Measurements from ENCODE around the gene RAB13. TPM values are rescaled to one million over a fixed set of nuclear protein-coding genes. Genes with fewer than 3 reads are reported as not detected.

The RAB13 gene
- polyA plus RNA-seq, 3 donors, result 1.8 to 5.1 (median 3.9) TPM

DNA sequence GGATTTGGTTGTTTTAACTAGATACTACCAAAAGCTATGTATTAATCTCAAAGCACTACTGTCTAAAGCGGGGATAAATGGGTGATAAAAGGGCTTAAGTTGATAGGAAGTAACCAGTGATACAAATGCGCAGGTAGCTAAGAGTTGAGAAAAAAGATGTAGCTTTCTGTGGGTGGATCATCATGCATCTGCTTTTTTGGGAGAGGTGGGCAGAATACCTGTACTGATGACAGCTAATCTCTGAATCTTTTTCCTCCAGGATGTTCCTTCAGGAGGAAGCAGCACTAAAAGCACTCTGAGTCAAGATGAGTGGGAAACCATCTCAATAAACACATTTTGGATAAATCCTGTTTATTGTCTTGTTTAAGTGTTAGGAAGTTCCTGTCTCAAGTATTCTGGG, 5.7 kb upstream of the RAB13 start:
- Histone ChIP-seq H3K9ac (ENCODE audit: insufficient read depth, low read length, poor library complexity, severe bottlenecking) (no peak overlapping the region), H3K79me2 (ENCODE audit: insufficient read depth, low read length) (peaks cover 20% of the 10 kb centered on the region), H3K4me1 (ENCODE audit: control insufficient read depth in 1 of 2, insufficient read depth in 2 of 2, low read length in 2 of 2) (peaks cover 18 to 31% of the 10 kb centered on the region in 2 donors), H3K27ac (ENCODE audit: low read depth in 1 of 2, low read length in 2 of 2) (peak overlapping the region in 1 of 2 donors; percentile 100), H4K20me1 (ENCODE audit: insufficient read depth, low read length) (no peaks in the 10 kb centered on the region), H3K36me3 (replicated peaks in 1 of 2; ENCODE audit: control insufficient read depth in 1 of 2, insufficient read depth in 2 of 2, low read length in 2 of 2) (peaks cover 16 to 40% of the 10 kb centered on the region in 2 donors), H3K9me3 (replicated peaks in 1 of 2; ENCODE audit: control insufficient read depth in 1 of 2, insufficient read depth in 1 of 2, low read length in 2 of 2) (no peaks in the 10 kb centered on the region), H3K27me3 (ENCODE audit: control insufficient read depth in 2 of 2, insufficient read depth in 2 of 2, low read length in 2 of 2) (no peaks in the 10 kb centered on the region), H3K4me2 (replicated peaks; ENCODE audit: extremely low read depth, low read length, poor library complexity, severe bottlenecking) (peak overlapping the region; percentile 88), H2AFZ (ENCODE audit: insufficient read depth, low read depth, low read length, poor library complexity, severe bottlenecking) (no peak overlapping the region), H3K4me3 (replicated peaks in 1 of 3; ENCODE audit: low read depth in 2 of 3, low read length in 3 of 3) (peak overlapping the region in 1 of 3 experiments; percentile 97)
- Mint-ChIP-seq H3K4me3 (peak overlapping the region; percentile 91 to 97), H3K9me3 (peaks cover 0 to 2% (median 0%) of the 10 kb centered on the region in 7 donors), H3K4me1 (peaks cover 25% of the 10 kb centered on the region), H3K36me3 (peaks cover 25 to 44% of the 10 kb centered on the region in 2 donors), H3K27me3 (ENCODE audit: low read depth in 3 of 3) (peaks cover 0 to 2% (median 0%) of the 10 kb centered on the region in 3 donors), H3K27ac (peak overlapping the region; percentile 98 to 100 (median 100))
- TF ChIP-seq, protein P1, sequence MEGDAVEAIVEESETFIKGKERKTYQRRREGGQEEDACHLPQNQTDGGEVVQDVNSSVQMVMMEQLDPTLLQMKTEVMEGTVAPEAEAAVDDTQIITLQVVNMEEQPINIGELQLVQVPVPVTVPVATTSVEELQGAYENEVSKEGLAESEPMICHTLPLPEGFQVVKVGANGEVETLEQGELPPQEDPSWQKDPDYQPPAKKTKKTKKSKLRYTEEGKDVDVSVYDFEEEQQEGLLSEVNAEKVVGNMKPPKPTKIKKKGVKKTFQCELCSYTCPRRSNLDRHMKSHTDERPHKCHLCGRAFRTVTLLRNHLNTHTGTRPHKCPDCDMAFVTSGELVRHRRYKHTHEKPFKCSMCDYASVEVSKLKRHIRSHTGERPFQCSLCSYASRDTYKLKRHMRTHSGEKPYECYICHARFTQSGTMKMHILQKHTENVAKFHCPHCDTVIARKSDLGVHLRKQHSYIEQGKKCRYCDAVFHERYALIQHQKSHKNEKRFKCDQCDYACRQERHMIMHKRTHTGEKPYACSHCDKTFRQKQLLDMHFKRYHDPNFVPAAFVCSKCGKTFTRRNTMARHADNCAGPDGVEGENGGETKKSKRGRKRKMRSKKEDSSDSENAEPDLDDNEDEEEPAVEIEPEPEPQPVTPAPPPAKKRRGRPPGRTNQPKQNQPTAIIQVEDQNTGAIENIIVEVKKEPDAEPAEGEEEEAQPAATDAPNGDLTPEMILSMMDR (IDR thresholded peaks at IDR 0.05), result no peak
- WGBS (ENCODE audit: insufficient coverage), result no CpG with 5 or more reads among the region's 2 CpGs
- no peak for DNase-seq
- intact Hi-C loops (cut with micrococcal nuclease), result loop anchor here in 1 of 2 donors (5.0 kb wide), 1 partner anchor 280 kb away; the partner anchor contains the start of gene HAX1

GRCh38 chr1:153991151-153991630, 5.1 kb upstream of the RAB13 start:
- DNase-seq, result peak; percentile 35 to 74 (median 35)
- Histone ChIP-seq H3K4me3 (replicated peaks in 1 of 3; ENCODE audit: low read depth in 2 of 3, low read length in 3 of 3) (peak overlapping the region; percentile 90 to 97 (median 95)), H3K9ac (ENCODE audit: insufficient read depth, low read length, poor library complexity, severe bottlenecking) (peak overlapping the region; percentile 97), H3K9me3 (replicated peaks in 1 of 2; ENCODE audit: control insufficient read depth in 1 of 2, insufficient read depth in 1 of 2, low read length in 2 of 2) (no peaks in the 10 kb centered on the region), H3K27me3 (ENCODE audit: control insufficient read depth in 2 of 2, insufficient read depth in 2 of 2, low read length in 2 of 2) (no peaks in the 10 kb centered on the region), H3K4me1 (ENCODE audit: control insufficient read depth in 1 of 2, insufficient read depth in 2 of 2, low read length in 2 of 2) (peaks cover 24 to 37% of the 10 kb centered on the region in 2 donors), H4K20me1 (ENCODE audit: insufficient read depth, low read length) (no peaks in the 10 kb centered on the region), H3K27ac (ENCODE audit: low read depth in 1 of 2, low read length in 2 of 2) (peak overlapping the region; percentile 85 to 100), H2AFZ (ENCODE audit: insufficient read depth, low read depth, low read length, poor library complexity, severe bottlenecking) (peak overlapping the region; percentile 73), H3K4me2 (replicated peaks; ENCODE audit: extremely low read depth, low read length, poor library complexity, severe bottlenecking) (peak overlapping the region; percentile 88), H3K36me3 (replicated peaks in 1 of 2; ENCODE audit: control insufficient read depth in 1 of 2, insufficient read depth in 2 of 2, low read length in 2 of 2) (peaks cover 16 to 40% of the 10 kb centered on the region in 2 donors), H3K79me2 (ENCODE audit: insufficient read depth, low read length) (peaks cover 20% of the 10 kb centered on the region)
- Mint-ChIP-seq H3K27me3 (ENCODE audit: low read depth in 3 of 3) (peaks cover 0 to 2% (median 0%) of the 10 kb centered on the region in 3 donors), H3K36me3 (peaks cover 25 to 44% of the 10 kb centered on the region in 2 donors), H3K4me3 (peak overlapping the region; percentile 91 to 97), H3K27ac (peak overlapping the region; percentile 98 to 100 (median 100)), H3K4me1 (peaks cover 30% of the 10 kb centered on the region), H3K9me3 (peaks cover 0 to 2% (median 0%) of the 10 kb centered on the region in 7 donors)
- intact Hi-C loops (cut with micrococcal nuclease), result loop anchor here in 1 of 2 donors (5.0 kb wide), 1 partner anchor 281 kb away; the partner anchor contains the start of gene HAX1
- TF ChIP-seq, protein P1 (IDR thresholded peaks at IDR 0.05), result no peak
- WGBS (ENCODE audit: insufficient coverage), result 10% methylated on average over 2 of the region's 9 CpGs
